HFFc6 (cell line): Measurements from ENCODE around the gene EDA. TPM values are rescaled to one million over a fixed set of nuclear protein-coding genes. Genes with fewer than 3 reads are reported as not detected.

Experiments used
- DNase-seq: peaks from one replicate; pipeline ENCODE4 v3.0.0-alpha.2; 2018
- H3K27ac Mint-ChIP-seq: 2 replicates; pipeline ENCODE4 v1.8.0; 2020; ENCODE audit warnings: mild to moderate bottlenecking, mixed read lengths
- H3K27me3 Mint-ChIP-seq: 2 replicates; pipeline ENCODE4 v1.8.0; 2021; ENCODE audit warnings: mild to moderate bottlenecking, moderate library complexity, mixed read lengths; ENCODE audit not compliant: insufficient read depth
- H3K36me3 Mint-ChIP-seq: 2 replicates; pipeline ENCODE4 v1.8.0; 2021; ENCODE audit warnings: low read depth, mixed read lengths
- H3K4me1 Mint-ChIP-seq: 2 replicates; pipeline ENCODE4 v1.8.0; 2020; ENCODE audit warnings: low read depth, mixed read lengths
- H3K4me3 Mint-ChIP-seq: 2 replicates; pipeline ENCODE4 v1.8.0; 2020; ENCODE audit warnings: mild to moderate bottlenecking, moderate library complexity, mixed read lengths
- H3K9me3 Mint-ChIP-seq: 2 replicates; pipeline ENCODE4 v1.8.0; 2020; ENCODE audit warnings: mild to moderate bottlenecking, mixed read lengths
- CTCF ChIP-seq: fragments of 200-600 bp; sonication (generic); IDR thresholded peaks from 2 replicates; pipeline ENCODE4 v1.5.0; 2021; ENCODE audit warnings: antibody characterized with exemption, mild to moderate bottlenecking
- total RNA-seq, 6 experiments: library from RNA; stranded (reverse); fragmentation: NEBNext Ultra II Directional; extraction: Animal tissue kit (Norgen Biotek cat#: 25700); gene quantifications; 2 replicates in 1 of 6; 3 replicates in 5 of 6; pipeline ENCODE4 v1.2.3, GENCODE V29; 2021

Gene EDA
- total RNA-seq, 6 experiments from 2014 or later, result 0.08 to 0.34 (median 0.14) TPM

DNA sequence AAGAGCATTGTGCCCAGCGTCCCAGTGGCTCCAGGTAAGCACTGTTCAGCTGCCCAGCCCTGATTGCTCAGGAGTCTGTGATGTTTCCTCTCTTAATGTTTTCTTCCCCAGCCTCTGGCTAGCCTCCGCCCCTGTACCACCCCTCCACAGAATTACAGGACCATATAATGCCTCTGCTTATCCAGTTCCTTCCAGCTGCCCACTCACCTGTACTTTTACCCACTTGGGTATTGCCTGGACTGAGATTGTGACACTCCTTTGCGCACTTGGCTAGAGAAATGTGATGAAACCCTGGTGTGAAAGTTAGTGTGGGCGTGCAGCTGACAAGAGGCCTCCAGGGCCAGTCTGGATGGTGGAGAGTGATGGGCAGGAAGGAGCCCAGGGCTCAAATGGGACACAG, 434.0 kb downstream of the EDA start, which contains the start of gene AWAT2:
TSS of gene AWAT2 (minus strand) at position 14 of the 400 bp plus-strand sequence. CDS start at position 8, 6 bp downstream.
- Mint-ChIP-seq H3K27ac (no peak within 1 kb of the TSS), H3K4me1 (peaks cover 12% of the 10 kb centered on the region), H3K36me3 (no peaks in the 10 kb centered on the region), H3K9me3 (no peaks in the 10 kb centered on the region), H3K4me3 (no peak within 1 kb of the TSS), H3K27me3 (no peaks in the 10 kb centered on the region)
- TF ChIP-seq CTCF, result no peak
- no peak for DNase-seq

- H3K4me3 Mint-ChIP-seq, result no peak overlapping the region
- TF ChIP-seq CTCF, result no peak
- H3K27ac Mint-ChIP-seq, result no peak overlapping the region
- no peaks in the 10 kb centered on the region; the same call in 1 of the 2 replicates for H3K4me1 Mint-ChIP-seq
- DNase-seq, result no peak
- peaks cover 3% of the 10 kb centered on the region; the same call in 1 of the 2 replicates for H3K27me3 Mint-ChIP-seq
- no peaks in the 10 kb centered on the region for H3K9me3 Mint-ChIP-seq
- no peaks in the 10 kb centered on the region for H3K36me3 Mint-ChIP-seq
These were observed 437.1 kb downstream of the EDA start for GRCh38 chrX:70052895-70053615.

DNA sequence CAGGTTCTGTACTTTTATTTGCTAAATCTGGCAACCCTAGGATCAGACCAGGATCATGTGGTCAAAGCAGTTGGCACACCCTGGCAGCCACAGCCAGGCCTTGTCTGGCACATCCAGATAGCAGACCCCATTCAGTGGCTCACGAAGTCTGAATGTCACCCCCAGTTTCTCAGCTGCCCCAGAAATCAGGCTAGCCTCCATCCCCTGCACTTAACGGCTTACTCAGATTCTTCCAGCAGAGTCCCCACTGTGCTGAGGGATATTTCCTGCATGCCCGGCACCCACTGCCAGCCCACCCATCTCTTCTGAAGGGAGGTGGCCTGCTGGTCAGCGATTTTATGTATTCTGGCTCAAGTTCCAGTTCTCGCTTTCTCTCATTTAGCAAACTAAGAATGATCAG, 438.5 kb downstream of the EDA start:
- TF ChIP-seq CTCF, result no peak
- H3K9me3 Mint-ChIP-seq, result no peaks in the 10 kb centered on the region
- H3K27me3 Mint-ChIP-seq, result peaks cover 3% of the 10 kb centered on the region; the same call in 1 of the 2 replicates
- H3K4me1 Mint-ChIP-seq, result no peaks in the 10 kb centered on the region
- H3K36me3 Mint-ChIP-seq, result no peaks in the 10 kb centered on the region
- no peak overlapping the region for H3K27ac Mint-ChIP-seq
- H3K4me3 Mint-ChIP-seq, result no peak overlapping the region
- no peak for DNase-seq

- no peak within 1 kb of the TSS for H3K4me3 Mint-ChIP-seq
- DNase-seq, result no peak
- peaks cover 6% of the 10 kb centered on the region for H3K27me3 Mint-ChIP-seq
- no peaks in the 10 kb centered on the region for H3K9me3 Mint-ChIP-seq
- no peaks in the 10 kb centered on the region for H3K36me3 Mint-ChIP-seq
- H3K27ac Mint-ChIP-seq, result no peak within 1 kb of the TSS
- TF ChIP-seq CTCF, result no peak
- no peaks in the 10 kb centered on the region for H3K4me1 Mint-ChIP-seq
These were observed 446.2 kb downstream of the EDA start, which contains the start of gene OTUD6A for GRCh38 chrX:70062076-70062475. TSS of gene OTUD6A (plus strand) at chrX:70062457. CDS start at chrX:70062525, 68 bp downstream.

DNA sequence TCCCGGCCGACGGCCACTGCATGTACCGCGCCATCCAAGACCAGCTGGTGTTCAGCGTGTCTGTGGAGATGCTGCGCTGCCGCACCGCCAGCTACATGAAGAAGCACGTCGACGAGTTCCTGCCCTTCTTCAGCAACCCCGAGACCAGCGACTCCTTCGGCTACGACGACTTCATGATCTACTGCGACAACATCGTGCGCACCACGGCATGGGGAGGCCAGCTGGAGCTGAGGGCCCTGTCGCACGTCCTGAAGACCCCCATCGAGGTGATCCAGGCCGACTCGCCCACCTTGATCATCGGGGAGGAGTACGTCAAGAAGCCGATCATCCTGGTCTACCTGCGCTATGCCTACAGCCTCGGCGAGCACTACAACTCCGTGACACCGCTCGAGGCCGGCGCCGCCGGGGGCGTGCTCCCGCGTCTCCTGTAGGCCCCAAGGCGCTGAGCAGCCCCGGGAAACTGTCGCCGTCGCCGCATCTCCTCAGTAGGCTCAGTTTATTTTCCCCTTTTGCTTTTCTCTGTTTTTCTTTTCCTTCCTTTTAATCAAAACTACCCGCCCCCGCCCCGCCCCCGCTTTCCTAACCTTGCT, 447.1 kb downstream of the EDA start:
- Mint-ChIP-seq H3K36me3 (no peaks in the 10 kb centered on the region), H3K4me1 (no peaks in the 10 kb centered on the region), H3K4me3 (no peak overlapping the region), H3K9me3 (no peaks in the 10 kb centered on the region), H3K27me3 (peaks cover 7% of the 10 kb centered on the region), H3K27ac (no peak overlapping the region)
- no peak for DNase-seq
- no peak for TF ChIP-seq CTCF
